Measurements from ENCODE around the gene ARPC1A. TPM values are rescaled to one million over a fixed set of nuclear protein-coding genes. Genes with fewer than 3 reads are reported as not detected.

Gene ARPC1A
- total RNA-seq, 4 donors from 2014 or later = 76.5 to 118 (median 103) TPM

GRCh38 chr7:99392046-99392445 lies 66.3 kb downstream of the ARPC1A start:
- no peaks in the 10 kb centered on the region for H3K36me3 ChIP-seq
- no peak for DNase-seq

GRCh38 chr7:99392659-99393354 lies 67.1 kb downstream of the ARPC1A start:
- DNase-seq = peak; percentile 75 to 80
- peaks cover 0 to 10% of the 10 kb centered on the region in 2 donors for H3K4me1 ChIP-seq

More at GRCh38 chr7:99392046-99392445, 66.3 kb downstream of the ARPC1A start:
- TF ChIP-seq POLR2A (IDR thresholded peaks at IDR 0.05) = no peak
- TF ChIP-seq, protein P1, sequence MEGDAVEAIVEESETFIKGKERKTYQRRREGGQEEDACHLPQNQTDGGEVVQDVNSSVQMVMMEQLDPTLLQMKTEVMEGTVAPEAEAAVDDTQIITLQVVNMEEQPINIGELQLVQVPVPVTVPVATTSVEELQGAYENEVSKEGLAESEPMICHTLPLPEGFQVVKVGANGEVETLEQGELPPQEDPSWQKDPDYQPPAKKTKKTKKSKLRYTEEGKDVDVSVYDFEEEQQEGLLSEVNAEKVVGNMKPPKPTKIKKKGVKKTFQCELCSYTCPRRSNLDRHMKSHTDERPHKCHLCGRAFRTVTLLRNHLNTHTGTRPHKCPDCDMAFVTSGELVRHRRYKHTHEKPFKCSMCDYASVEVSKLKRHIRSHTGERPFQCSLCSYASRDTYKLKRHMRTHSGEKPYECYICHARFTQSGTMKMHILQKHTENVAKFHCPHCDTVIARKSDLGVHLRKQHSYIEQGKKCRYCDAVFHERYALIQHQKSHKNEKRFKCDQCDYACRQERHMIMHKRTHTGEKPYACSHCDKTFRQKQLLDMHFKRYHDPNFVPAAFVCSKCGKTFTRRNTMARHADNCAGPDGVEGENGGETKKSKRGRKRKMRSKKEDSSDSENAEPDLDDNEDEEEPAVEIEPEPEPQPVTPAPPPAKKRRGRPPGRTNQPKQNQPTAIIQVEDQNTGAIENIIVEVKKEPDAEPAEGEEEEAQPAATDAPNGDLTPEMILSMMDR (IDR thresholded peaks at IDR 0.05) = no peak
- H3K27me3 ChIP-seq = no peaks in the 10 kb centered on the region
- intact Hi-C loops (cut with DNase I; ENCODE audit: low total_unique reads) = no loop called here
- H3K27ac ChIP-seq = peak overlapping the region in 1 of 2 donors; percentile 70
- no peaks in the 10 kb centered on the region for H3K9me3 ChIP-seq
- peaks cover 0 to 10% of the 10 kb centered on the region in 2 donors for H3K4me1 ChIP-seq
- H3K4me3 ChIP-seq = peak overlapping the region in 1 of 2 donors; percentile 54

GRCh38 chr7:99393355-99394187 lies 67.9 kb downstream of the ARPC1A start:
- Histone ChIP-seq H3K36me3 (no peaks in the 10 kb centered on the region), H3K27ac (peak overlapping the region; percentile 61 to 70), H3K27me3 (no peaks in the 10 kb centered on the region), H3K4me1 (peaks cover 0 to 10% of the 10 kb centered on the region in 2 donors), H3K9me3 (no peaks in the 10 kb centered on the region), H3K4me3 (peak overlapping the region; percentile 54 to 59)
- no peak for TF ChIP-seq POLR2A (IDR thresholded peaks at IDR 0.05)
- TF ChIP-seq, protein P1 (IDR thresholded peaks at IDR 0.05) = no peak
- peak; percentile 50 to 66 for DNase-seq
- intact Hi-C loops (cut with DNase I; ENCODE audit: low total_unique reads) = no loop called here

More at GRCh38 chr7:99392659-99393354, 67.1 kb downstream of the ARPC1A start:
- no peaks in the 10 kb centered on the region for H3K9me3 ChIP-seq
- no peaks in the 10 kb centered on the region for H3K36me3 ChIP-seq
- TF ChIP-seq, protein P1 (IDR thresholded peaks at IDR 0.05) = peak in 1 of 4 experiments; percentile 15
- TF ChIP-seq POLR2A (IDR thresholded peaks at IDR 0.05) = peak; percentile 7 to 34
- H3K4me3 ChIP-seq = peak overlapping the region; percentile 54 to 59
- peak overlapping the region; percentile 61 to 70 for H3K27ac ChIP-seq
- H3K27me3 ChIP-seq = no peaks in the 10 kb centered on the region
- intact Hi-C loops (cut with DNase I; ENCODE audit: low total_unique reads) = no loop called here

GRCh38 chr7:99394188-99394502 lies 68.4 kb downstream of the ARPC1A start:
- intact Hi-C loops (cut with DNase I; ENCODE audit: low total_unique reads) = no loop called here
- Histone ChIP-seq H3K4me3 (no peak overlapping the region), H3K4me1 (peaks cover 0 to 10% of the 10 kb centered on the region in 2 donors), H3K9me3 (no peaks in the 10 kb centered on the region), H3K27me3 (no peaks in the 10 kb centered on the region), H3K27ac (no peak overlapping the region), H3K36me3 (no peaks in the 10 kb centered on the region)
- TF ChIP-seq, protein P1 (IDR thresholded peaks at IDR 0.05) = no peak
- no peak for TF ChIP-seq POLR2A (IDR thresholded peaks at IDR 0.05)
- no peak for DNase-seq
